MM.1S (cell line): Measurements from ENCODE around the gene TMEM256.
A peak's percentile ranks its signal among the peaks of the same experiment; 100 is the strongest.

ENCODE experiments used
- DNase-seq: peaks from one replicate; pipeline ENCODE4 v3.0.0-alpha.2; 2015
- H2AFZ ChIP-seq: fragments of 300-600 bp; sonication (generic); 2 replicates; pipeline ENCODE4 v1.6.0; 2016; ENCODE audit warnings: antibody characterized with exemption, low read length
- H3F3A ChIP-seq: fragments of 300-600 bp; sonication (generic); 2 replicates; pipeline ENCODE4 v1.6.1; 2016; ENCODE audit warnings: mild to moderate bottlenecking, antibody characterized with exemption, low read length, moderate library complexity, mixed read lengths; ENCODE audit not compliant: insufficient read depth
- H3K27ac ChIP-seq: fragments of 300-600 bp; sonication (generic); 2 replicates; pipeline ENCODE4 v1.5.1; 2016; ENCODE audit warnings: mild to moderate bottlenecking, low read length
- H3K27me3 ChIP-seq: fragments of 300-600 bp; sonication (generic); replicated peaks from 2 replicates; pipeline ENCODE4 v1.6.0; 2016; ENCODE audit warnings: low read length; ENCODE audit not compliant: insufficient read depth
- H3K36me3 ChIP-seq: fragments of 300-600 bp; sonication (generic); replicated peaks from 2 replicates; pipeline ENCODE4 v1.6.1; 2016; ENCODE audit warnings: mild to moderate bottlenecking, low read length, mixed read lengths; ENCODE audit not compliant: insufficient read depth
- H3K4me1 ChIP-seq: fragments of 300-600 bp; sonication (generic); 2 replicates; pipeline ENCODE4 v1.6.1; 2016; ENCODE audit warnings: low read length, mixed read lengths
- H3K4me2 ChIP-seq: fragments of 300-600 bp; sonication (generic); 2 replicates; pipeline ENCODE4 v1.6.0; 2016; ENCODE audit warnings: low read depth, low read length
- H3K4me3 ChIP-seq: fragments of 300-600 bp; sonication (generic); 2 replicates; pipeline ENCODE4 v1.5.1; 2016; ENCODE audit warnings: low read length, mixed read lengths
- H3K79me2 ChIP-seq: fragments of 300-600 bp; sonication (generic); 2 replicates; pipeline ENCODE4 v1.6.1; 2016; ENCODE audit warnings: mixed run types, low read length, mixed read lengths
- H3K9ac ChIP-seq: fragments of 300-600 bp; sonication (generic); 2 replicates; pipeline ENCODE4 v1.6.1; 2016; ENCODE audit warnings: low read length, mixed read lengths
- H3K9me2 ChIP-seq: fragments of 300-600 bp; sonication (generic); replicated peaks from 2 replicates; pipeline ENCODE4 v1.6.1; 2016; ENCODE audit warnings: mild to moderate bottlenecking, low read length, mixed read lengths; ENCODE audit not compliant: insufficient read depth
- H3K9me3 ChIP-seq: fragments of 300-600 bp; sonication (generic); replicated peaks from 2 replicates; pipeline ENCODE4 v1.6.1; 2016; ENCODE audit warnings: mild to moderate bottlenecking, low read length, mixed read lengths; ENCODE audit not compliant: insufficient read depth
- H4K20me1 ChIP-seq: fragments of 300-600 bp; sonication (generic); 2 replicates; pipeline ENCODE4 v1.6.1; 2016; ENCODE audit warnings: mild to moderate bottlenecking, low read length, moderate library complexity, mixed read lengths; ENCODE audit not compliant: insufficient read depth
- CTCF ChIP-seq: fragments of 300-600 bp; sonication (generic); IDR thresholded peaks from 2 replicates; pipeline ENCODE4 v1.5.1; 2016; ENCODE audit warnings: antibody characterized with exemption, low read length, mixed read lengths
- EZH2 ChIP-seq: fragments of 300-600 bp; sonication (generic); optimal IDR thresholded peaks from 2 replicates; pipeline ENCODE3; 2017; ENCODE audit warnings: low read depth, mild to moderate bottlenecking, antibody characterized with exemption, low read length, mixed read lengths
- EZH2phosphoT487 ChIP-seq: fragments of 300-600 bp; sonication (generic); IDR thresholded peaks from 2 replicates; pipeline ENCODE4 v1.6.1; 2018; ENCODE audit warnings: antibody characterized with exemption, low read length

Gene TMEM256

GRCh38 chr17:7438656-7439460 is 35.0 kb upstream of the TMEM256 start:
- DNase-seq = no peak
- no peaks in the 10 kb centered on the region for H4K20me1 ChIP-seq
- no peak overlapping the region for H3K27ac ChIP-seq
- H3K9ac ChIP-seq = no peak overlapping the region
- peaks cover 14% of the 10 kb centered on the region for H3F3A ChIP-seq
- H3K79me2 ChIP-seq = no peaks in the 10 kb centered on the region
- no peak for TF ChIP-seq EZH2phosphoT487
- TF ChIP-seq CTCF = no peak
- TF ChIP-seq EZH2 = no peak
- peaks cover 10% of the 10 kb centered on the region for H3K4me1 ChIP-seq
- no peak overlapping the region for H3K4me3 ChIP-seq
- no peaks in the 10 kb centered on the region for H3K9me3 ChIP-seq
- H3K27me3 ChIP-seq = peaks cover 57% of the 10 kb centered on the region
- H3K4me2 ChIP-seq = no peak overlapping the region
- H3K9me2 ChIP-seq = no peaks in the 10 kb centered on the region
- H2AFZ ChIP-seq = no peak overlapping the region
- H3K36me3 ChIP-seq = no peaks in the 10 kb centered on the region

- H3K9ac ChIP-seq = no peak overlapping the region
- TF ChIP-seq EZH2phosphoT487 = no peak
- no peak for TF ChIP-seq CTCF
- TF ChIP-seq EZH2 = no peak
- no peaks in the 10 kb centered on the region for H3K9me2 ChIP-seq
- DNase-seq = no peak
- no peak overlapping the region for H3K27ac ChIP-seq
- H3F3A ChIP-seq = peaks cover 14% of the 10 kb centered on the region
- no peak overlapping the region for H3K4me3 ChIP-seq
- no peaks in the 10 kb centered on the region for H3K36me3 ChIP-seq
- no peaks in the 10 kb centered on the region for H4K20me1 ChIP-seq
- H3K4me1 ChIP-seq = peaks cover 10% of the 10 kb centered on the region
- H3K9me3 ChIP-seq = no peaks in the 10 kb centered on the region
- no peaks in the 10 kb centered on the region for H3K79me2 ChIP-seq
- no peak overlapping the region for H3K4me2 ChIP-seq
- no peak overlapping the region for H2AFZ ChIP-seq
- peaks cover 49% of the 10 kb centered on the region for H3K27me3 ChIP-seq
Observed at GRCh38 chr17:7437950-7438614, 34.2 kb upstream of the TMEM256 start.

DNA sequence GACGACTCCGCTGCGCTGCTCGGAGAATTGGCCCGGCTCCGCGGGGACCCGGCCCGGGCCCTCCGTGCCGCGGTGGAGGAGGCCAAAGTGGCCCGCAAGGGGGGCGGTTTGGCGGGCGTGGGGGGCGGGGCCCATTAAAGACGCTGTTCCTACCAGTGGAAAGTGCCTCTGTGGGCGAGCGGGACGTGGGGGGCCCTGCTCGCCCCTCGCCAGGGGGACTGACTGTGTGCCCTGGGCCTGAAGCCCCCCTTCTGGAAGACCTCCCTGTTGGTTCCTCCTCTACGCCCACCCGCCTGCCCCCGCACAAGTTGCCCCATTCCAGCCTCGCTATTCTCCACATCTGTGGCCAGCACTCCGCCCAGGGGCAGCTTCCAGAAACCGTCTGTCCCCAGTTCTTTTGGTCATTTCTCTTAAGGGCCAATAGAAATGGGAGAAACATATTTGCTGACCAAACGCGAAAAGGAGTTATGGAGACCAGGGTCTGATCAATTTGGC is 33.5 kb upstream of the TMEM256 start:
- no peaks in the 10 kb centered on the region for H4K20me1 ChIP-seq
- no peaks in the 10 kb centered on the region for H3K9me2 ChIP-seq
- H3K79me2 ChIP-seq = no peaks in the 10 kb centered on the region
- H3K36me3 ChIP-seq = no peaks in the 10 kb centered on the region
- H3K4me1 ChIP-seq = peaks cover 10% of the 10 kb centered on the region
- no peak for TF ChIP-seq CTCF
- no peak for TF ChIP-seq EZH2
- no peak for TF ChIP-seq EZH2phosphoT487
- no peaks in the 10 kb centered on the region for H3K9me3 ChIP-seq
- H3F3A ChIP-seq = peaks cover 14% of the 10 kb centered on the region
- no peak overlapping the region for H3K27ac ChIP-seq
- H3K9ac ChIP-seq = no peak overlapping the region
- peaks cover 45% of the 10 kb centered on the region for H3K27me3 ChIP-seq
- DNase-seq = no peak
- peak overlapping the region; percentile 72; the same call in 1 of the 2 replicates for H3K4me2 ChIP-seq
- H3K4me3 ChIP-seq = no peak overlapping the region; the same call in 1 of the 2 replicates
- no peak overlapping the region for H2AFZ ChIP-seq
